ENCODE measurements around the gene IFNAR1. TPM values are rescaled to one million over a fixed set of nuclear protein-coding genes. Genes with fewer than 3 reads are reported as not detected.

The IFNAR1 gene
- total RNA-seq, 1 experiment from 2014 or later: 20.4 TPM

DNA sequence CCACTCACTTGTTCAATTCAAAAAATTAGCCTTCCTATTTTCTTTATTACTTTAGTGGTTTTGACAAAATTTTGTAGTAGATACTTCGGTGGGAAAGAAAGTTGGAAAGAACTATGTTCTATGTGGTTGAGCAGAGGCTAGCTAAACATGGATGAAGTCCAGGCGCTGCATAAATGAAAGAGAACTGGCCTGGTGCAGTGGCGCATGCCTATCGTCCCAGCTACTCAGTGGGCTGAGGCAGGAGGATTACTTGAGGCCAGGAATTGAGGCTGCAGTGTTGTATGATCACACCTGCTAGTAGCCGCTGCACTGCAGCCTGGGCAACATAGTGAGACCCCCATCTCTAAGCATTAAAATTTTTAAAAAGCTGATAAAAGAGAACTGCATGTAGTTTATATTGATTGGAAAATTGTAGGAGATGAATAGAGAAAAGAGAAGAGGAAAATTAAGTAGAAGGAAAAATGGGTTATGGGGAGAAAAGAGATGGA, 21.0 kb downstream of the IFNAR1 start:
- Histone ChIP-seq H3K4me1 (no peaks in the 10 kb centered on the region), H3K9me3 (no peaks in the 10 kb centered on the region), H3K4me3 (ENCODE audit: low read depth, low read length) (no peak overlapping the region), H3K27me3 (replicated peaks; ENCODE audit: control insufficient read depth, insufficient read depth, low read length) (no peaks in the 10 kb centered on the region), H3K36me3 (ENCODE audit: control insufficient read depth, insufficient read depth, low read length) (no peaks in the 10 kb centered on the region)
- no TSS peak for BruUV-seq (replicated peaks)
- CTCF ChIA-PET: interaction anchor here (0.6 kb wide), 1 partner anchor 32 kb away, joined by 3 read pairs; no protein-coding TSS in a partner anchor
- Mint-ChIP-seq H3K27ac (ENCODE audit: unreplicated experiment) (no peak overlapping the region), H3K4me3 (ENCODE audit: unreplicated experiment) (no peak overlapping the region), H3K9me3 (ENCODE audit: unreplicated experiment) (no peaks in the 10 kb centered on the region), H3K4me1 (ENCODE audit: low read depth, unreplicated experiment) (no peaks in the 10 kb centered on the region), H3K27me3 (ENCODE audit: insufficient read depth, unreplicated experiment) (no peaks in the 10 kb centered on the region), H3K36me3 (ENCODE audit: insufficient read depth, unreplicated experiment) (peaks cover 18% of the 10 kb centered on the region)
- no peak for TF ChIP-seq CTCF (IDR thresholded peaks at IDR 0.05; ENCODE audit: insufficient read depth in 1 of 2, low read depth in 1 of 2, low read length in 1 of 2, severe bottlenecking in 1 of 2, unreplicated experiment in 1 of 2)
- no peak for DNase-seq
- POLR2A ChIA-PET: no interaction called here
- intact Hi-C loops (cut with micrococcal nuclease; ENCODE audit: unreplicated experiment): no loop called here

DNA sequence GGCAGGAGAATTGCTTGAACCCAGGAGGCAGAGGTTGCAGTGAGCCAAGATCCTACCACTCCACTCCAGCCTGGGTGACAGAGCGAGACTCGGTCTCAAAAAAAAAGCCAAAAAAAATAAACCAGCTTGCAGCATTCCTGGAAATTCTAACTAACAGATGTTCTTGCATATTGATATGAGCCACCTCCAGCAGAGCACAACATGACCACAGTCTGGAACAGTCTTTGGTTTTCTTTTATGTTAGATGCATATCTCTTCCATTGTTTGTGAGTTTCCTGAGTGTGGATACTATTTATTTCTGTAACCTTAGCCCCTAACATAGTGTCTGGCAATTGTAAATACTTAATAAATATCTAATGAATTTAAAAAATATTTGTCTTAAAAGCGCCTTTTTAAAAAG, 23.9 kb downstream of the IFNAR1 start:
- Mint-ChIP-seq H3K4me1 (ENCODE audit: low read depth, unreplicated experiment) (no peaks in the 10 kb centered on the region), H3K36me3 (ENCODE audit: insufficient read depth, unreplicated experiment) (no peaks in the 10 kb centered on the region), H3K9me3 (ENCODE audit: unreplicated experiment) (no peaks in the 10 kb centered on the region), H3K27me3 (ENCODE audit: insufficient read depth, unreplicated experiment) (no peaks in the 10 kb centered on the region), H3K27ac (ENCODE audit: unreplicated experiment) (no peak overlapping the region), H3K4me3 (ENCODE audit: unreplicated experiment) (no peak overlapping the region)
- no peaks in the 10 kb centered on the region for H3K9me3 ChIP-seq
- TF ChIP-seq CTCF (IDR thresholded peaks at IDR 0.05; ENCODE audit: insufficient read depth in 1 of 2, low read depth in 1 of 2, low read length in 1 of 2, severe bottlenecking in 1 of 2, unreplicated experiment in 1 of 2): no peak
- intact Hi-C loops (cut with micrococcal nuclease; ENCODE audit: unreplicated experiment): no loop called here
- ChIA-PET POLR2A (no interaction called here), CTCF (interaction anchor here (2.3 kb wide), 1 partner anchor 13 kb away, joined by 12 read pairs; no protein-coding TSS in a partner anchor)
- H3K36me3 ChIP-seq (ENCODE audit: control insufficient read depth, insufficient read depth, low read length): no peaks in the 10 kb centered on the region
- BruUV-seq (replicated peaks): no TSS peak
- H3K4me1 ChIP-seq: no peaks in the 10 kb centered on the region
- no peak overlapping the region for H3K4me3 ChIP-seq (ENCODE audit: low read depth, low read length)
- no peaks in the 10 kb centered on the region for H3K27me3 ChIP-seq (replicated peaks; ENCODE audit: control insufficient read depth, insufficient read depth, low read length)
- DNase-seq: no peak

DNA sequence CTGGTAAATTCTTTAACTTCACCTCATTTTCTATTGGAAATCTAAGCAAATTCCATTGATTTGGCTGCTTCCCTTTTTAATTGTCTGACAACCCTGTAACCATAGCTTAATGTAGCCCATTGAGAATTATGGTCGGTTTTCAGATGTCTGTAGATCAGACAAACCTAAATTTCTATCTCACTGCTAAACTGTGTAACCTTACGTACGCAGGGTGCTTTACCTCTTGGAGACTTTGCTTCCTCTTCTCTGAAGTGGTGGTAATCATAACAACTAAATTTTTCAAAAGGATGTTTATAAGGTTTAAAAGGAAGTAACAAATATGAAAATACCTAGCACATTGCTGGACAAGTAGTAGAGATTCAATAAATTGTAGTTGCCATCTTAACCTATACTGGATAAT, 25.9 kb downstream of the IFNAR1 start:
- POLR2A ChIA-PET: interaction anchor here (0.6 kb wide), 1 partner anchor 63 kb away, joined by 6 read pairs; no protein-coding TSS in a partner anchor
- Mint-ChIP-seq H3K9me3 (ENCODE audit: unreplicated experiment) (no peaks in the 10 kb centered on the region), H3K4me3 (ENCODE audit: unreplicated experiment) (no peak overlapping the region), H3K4me1 (ENCODE audit: low read depth, unreplicated experiment) (no peaks in the 10 kb centered on the region), H3K27ac (ENCODE audit: unreplicated experiment) (no peak overlapping the region), H3K36me3 (ENCODE audit: insufficient read depth, unreplicated experiment) (peaks cover 10% of the 10 kb centered on the region), H3K27me3 (ENCODE audit: insufficient read depth, unreplicated experiment) (no peaks in the 10 kb centered on the region)
- Histone ChIP-seq H3K9me3 (no peaks in the 10 kb centered on the region), H3K36me3 (ENCODE audit: control insufficient read depth, insufficient read depth, low read length) (no peaks in the 10 kb centered on the region), H3K4me1 (no peaks in the 10 kb centered on the region), H3K27me3 (replicated peaks; ENCODE audit: control insufficient read depth, insufficient read depth, low read length) (no peaks in the 10 kb centered on the region), H3K4me3 (ENCODE audit: low read depth, low read length) (no peak overlapping the region)
- CTCF ChIA-PET: no interaction called here
- intact Hi-C loops (cut with micrococcal nuclease; ENCODE audit: unreplicated experiment): no loop called here
- no peak for TF ChIP-seq CTCF (IDR thresholded peaks at IDR 0.05; ENCODE audit: insufficient read depth in 1 of 2, low read depth in 1 of 2, low read length in 1 of 2, severe bottlenecking in 1 of 2, unreplicated experiment in 1 of 2)
- no peak for DNase-seq
- no TSS peak for BruUV-seq (replicated peaks)
